Measurements from ENCODE around the gene NPR1.

DNA sequence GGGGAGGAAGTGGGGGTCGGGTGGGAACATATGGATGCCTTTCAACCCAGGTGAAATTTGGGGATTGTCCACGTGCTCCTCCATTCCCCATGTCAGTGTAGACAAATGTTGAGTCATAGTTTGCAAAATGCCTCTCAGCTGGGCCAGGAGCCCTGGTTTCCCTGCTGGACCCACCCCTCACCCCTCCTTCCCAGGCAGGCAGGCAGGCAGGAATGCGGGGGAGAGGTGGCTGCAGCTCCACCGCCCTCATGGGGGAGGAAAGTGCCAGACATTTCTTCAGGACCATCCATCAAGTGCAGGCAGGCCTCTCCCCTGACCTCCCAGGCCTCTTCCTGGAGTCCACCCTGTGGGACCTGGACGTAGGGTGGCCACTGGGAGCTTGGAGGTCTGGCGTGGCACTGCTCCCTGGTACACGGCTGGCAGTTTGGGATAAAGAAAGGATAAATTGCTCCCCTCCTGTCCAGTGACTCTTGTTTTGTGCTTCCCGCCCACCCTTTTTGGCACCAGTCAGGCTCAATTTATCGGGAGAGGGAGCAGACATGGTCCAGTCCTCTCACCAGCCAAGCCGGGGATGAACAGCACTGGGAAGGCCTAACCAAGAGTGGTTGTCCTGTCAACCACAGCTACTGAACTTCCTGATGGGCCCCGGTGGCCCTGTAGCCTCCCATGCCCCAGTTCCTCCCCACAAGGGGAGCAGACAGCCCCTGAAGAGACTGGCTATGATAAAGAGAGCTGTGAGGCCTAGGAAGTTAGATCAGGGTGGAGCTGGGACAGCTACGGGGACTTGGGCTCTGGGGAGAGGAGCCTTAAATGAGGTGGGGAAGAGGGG is 18.9 kb downstream of the NPR1 start:
- TF ChIP-seq ZNF274 (IDR thresholded peaks at IDR 0.05; ENCODE audit: low read depth, low read length) (no peak), SUZ12 (IDR thresholded peaks at IDR 0.05; ENCODE audit: extremely low read depth, insufficient read depth, insufficient read length) (no peak), YY1 (IDR thresholded peaks at IDR 0.05; ENCODE audit: insufficient read depth, insufficient read length) (no peak)
